ENCODE data around the gene GABBR1.

DNA sequence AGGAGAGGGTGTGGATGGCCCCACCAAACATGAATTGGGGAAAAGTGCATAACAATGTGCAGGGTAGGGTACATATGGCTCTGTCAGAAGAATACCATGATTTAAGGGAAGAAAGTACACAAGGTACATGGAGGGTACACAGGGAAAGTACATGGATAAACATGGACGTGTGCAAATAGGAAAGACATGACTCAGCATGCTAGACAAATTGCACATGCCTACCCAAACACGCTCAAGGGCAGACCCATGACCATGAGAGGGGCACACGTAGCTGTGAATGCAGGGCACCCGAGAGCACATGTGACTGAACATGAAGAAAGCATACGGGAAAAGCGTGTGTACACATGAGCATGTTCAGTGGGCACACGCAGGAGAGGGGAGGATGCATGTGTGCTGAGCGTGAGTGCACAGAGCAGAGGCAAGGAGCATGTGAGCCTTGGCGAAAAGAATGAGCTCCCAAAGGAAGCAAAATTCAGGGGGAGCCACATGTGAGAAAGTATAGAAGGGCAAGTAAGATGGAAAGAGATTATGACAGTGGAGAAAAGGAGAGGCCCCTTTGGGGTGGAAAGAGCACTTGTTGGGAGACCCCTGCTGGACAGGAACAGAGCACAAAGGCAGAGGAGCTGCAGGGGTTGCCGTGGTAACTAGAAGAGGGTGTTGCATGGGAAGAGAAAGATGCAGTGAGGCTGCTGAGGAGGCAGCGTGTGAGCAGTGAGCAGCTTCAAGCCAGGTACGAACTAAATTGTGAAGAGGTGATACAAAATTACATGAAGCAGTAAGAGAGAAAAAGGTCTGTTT, 30.2 kb downstream of the GABBR1 start:
- TF ChIP-seq, protein P1, sequence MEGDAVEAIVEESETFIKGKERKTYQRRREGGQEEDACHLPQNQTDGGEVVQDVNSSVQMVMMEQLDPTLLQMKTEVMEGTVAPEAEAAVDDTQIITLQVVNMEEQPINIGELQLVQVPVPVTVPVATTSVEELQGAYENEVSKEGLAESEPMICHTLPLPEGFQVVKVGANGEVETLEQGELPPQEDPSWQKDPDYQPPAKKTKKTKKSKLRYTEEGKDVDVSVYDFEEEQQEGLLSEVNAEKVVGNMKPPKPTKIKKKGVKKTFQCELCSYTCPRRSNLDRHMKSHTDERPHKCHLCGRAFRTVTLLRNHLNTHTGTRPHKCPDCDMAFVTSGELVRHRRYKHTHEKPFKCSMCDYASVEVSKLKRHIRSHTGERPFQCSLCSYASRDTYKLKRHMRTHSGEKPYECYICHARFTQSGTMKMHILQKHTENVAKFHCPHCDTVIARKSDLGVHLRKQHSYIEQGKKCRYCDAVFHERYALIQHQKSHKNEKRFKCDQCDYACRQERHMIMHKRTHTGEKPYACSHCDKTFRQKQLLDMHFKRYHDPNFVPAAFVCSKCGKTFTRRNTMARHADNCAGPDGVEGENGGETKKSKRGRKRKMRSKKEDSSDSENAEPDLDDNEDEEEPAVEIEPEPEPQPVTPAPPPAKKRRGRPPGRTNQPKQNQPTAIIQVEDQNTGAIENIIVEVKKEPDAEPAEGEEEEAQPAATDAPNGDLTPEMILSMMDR (IDR thresholded peaks at IDR 0.05) = no peak
- TF ChIP-seq POLR2A (IDR thresholded peaks at IDR 0.05; ENCODE audit: low read depth) = no peak

Measured in esophagus muscularis mucosa (tissue), 3 donors.